Stimulated activated CD8-positive, alpha-beta memory T cell treated with anti-CD3 and anti-CD28 coated beads, Interleukin-7, amount 100 ng/mL, for 24 hours (primary cell): Measurements from ENCODE around the gene GJC2.
"Not testable (repeated sequence)": the region's sequence is repeated elsewhere in the genome, so short reads cannot be mapped to it uniquely, and the experiment has no call there.

Experiments
- DNase-seq: peaks from one replicate; pipeline ENCODE4 v3.0.0-alpha.2; 2020; ENCODE audit warnings: low read depth

The GJC2 gene

DNA sequence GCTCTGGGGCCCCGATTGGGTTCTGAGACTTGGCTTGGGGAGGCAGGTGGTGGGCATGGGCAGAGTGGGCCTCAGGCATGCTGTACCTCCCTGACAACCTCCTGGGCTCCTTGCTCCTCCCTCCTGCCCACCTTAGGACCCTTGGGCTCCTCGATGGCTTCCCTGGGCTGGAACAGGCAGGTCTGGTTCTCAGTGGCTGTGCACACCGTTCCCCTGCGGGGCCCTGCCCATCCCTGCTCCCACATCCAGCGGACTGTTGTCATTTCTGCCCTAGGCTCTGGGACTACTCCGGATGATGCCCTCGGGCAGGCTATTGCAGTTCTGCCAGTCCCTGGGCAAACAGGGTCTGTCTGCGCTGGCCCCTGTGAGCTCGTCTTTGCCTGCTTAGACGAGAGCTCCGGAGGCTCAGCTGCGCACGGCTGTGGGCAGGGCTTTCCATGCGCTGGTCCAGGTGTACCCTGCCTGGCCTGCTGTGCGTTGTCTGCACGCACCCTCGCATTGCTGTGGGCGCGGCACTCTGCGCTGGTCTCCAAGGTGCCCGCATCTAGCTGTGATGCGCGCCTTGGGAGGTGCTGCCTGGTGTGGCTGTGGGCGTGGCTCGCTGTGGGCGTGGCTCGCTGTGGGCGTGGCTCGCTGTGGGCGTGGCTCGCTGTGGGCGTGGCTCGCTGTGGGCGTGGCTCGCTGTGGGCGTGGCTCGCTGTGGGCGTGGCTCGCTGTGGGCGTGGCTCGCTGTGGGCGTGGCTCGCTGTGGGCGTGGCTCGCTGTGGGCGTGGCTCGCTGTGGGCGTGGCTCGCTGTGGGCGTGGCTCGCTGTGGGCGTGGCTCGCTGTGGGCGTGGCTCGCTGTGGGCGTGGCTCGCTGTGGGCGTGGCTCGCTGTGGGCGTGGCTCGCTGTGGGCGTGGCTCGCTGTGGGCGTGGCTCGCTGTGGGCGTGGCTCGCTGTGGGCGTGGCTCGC lies 24.1 kb downstream of the GJC2 start:
- not testable (repeated sequence) for DNase-seq

GRCh38 chr1:228174482-228175315 lies 25.0 kb downstream of the GJC2 start:
- DNase-seq: no peak

GRCh38 chr1:228175316-228176023 lies 25.7 kb downstream of the GJC2 start:
- no peak for DNase-seq

DNA sequence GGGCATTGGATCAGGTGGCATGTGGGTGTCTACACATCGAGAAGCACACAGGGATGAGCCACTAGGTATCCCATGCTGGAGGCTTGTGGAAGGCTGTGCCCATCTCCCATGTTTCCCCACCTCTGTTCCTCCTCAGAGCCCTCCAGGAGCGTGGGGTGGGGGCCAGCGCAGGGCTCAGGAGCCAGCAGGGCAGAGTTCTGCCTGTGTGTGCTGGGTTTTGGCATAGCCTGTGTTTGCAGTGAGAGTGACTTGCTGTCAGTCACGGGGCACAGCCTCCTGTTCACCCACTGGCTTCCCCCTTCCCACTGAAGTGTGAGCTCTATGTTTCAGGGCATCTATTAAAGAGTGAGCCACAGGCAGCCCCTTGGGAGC lies 26.3 kb downstream of the GJC2 start:
- no peak for DNase-seq

- DNase-seq: no peak
Observed at GRCh38 chr1:228176461-228177182, 26.9 kb downstream of the GJC2 start.

DNA sequence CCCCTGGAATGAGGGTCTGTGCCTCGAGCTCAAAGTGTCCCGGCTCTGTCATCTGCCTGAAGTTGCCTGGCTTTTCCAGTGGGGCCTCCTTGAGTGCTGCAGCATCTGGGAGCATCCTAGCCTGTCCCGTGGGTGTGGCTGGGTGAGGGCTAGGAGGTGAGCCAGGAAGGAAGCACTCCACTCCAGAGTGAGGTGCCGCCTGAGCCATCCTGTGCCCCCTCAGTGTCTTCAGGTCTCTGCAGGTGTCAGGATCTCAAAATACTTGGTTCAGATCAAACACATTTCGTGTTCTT lies 27.4 kb downstream of the GJC2 start:
- DNase-seq: no peak

GRCh38 chr1:228177721-228178710 lies 28.3 kb downstream of the GJC2 start:
- no peak for DNase-seq

DNA sequence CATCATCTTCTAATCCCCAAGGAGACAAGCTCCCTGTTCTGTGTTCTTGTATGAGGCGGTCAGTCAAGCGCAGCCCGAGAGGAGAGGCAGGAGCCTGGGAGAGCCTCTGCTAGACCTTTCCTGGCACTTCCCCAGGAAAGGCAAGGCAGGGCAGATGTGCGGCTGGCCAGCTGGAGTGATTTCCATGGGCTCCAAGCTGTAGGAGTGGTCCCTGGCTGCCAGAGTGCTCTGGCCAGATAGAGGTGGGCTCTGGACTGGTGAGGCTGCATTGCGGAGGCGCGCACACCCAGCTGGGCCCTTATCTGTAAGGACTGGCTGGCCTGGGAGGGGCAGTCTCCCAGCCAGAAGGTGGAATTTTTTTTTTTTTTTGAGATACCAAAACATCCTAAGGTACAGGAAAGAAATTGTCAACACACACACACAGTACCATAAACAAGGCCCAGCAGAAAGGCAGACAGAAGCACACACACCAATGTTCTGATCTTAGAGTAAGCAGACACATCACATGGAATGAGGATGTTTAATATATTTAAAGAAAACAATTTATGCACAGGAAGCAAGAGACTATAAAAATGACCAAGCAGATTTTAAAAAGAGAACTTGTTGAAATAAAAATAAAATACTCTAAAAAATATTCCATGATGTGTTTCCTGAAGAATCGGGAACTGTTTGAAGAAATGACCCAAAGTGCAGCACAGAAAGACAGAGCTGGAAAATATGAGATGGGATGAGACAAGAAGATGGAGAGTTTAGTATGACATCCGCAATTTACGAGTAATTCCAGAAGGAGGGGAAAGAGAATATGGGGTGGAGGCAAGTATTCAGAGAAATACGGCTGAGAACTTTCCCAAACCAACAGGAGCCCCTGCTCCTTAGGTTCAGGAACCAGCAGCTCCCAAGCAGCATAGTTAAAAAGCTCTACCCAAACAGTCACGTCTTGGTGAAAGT lies 29.3 kb downstream of the GJC2 start:
- no peak for DNase-seq

DNA sequence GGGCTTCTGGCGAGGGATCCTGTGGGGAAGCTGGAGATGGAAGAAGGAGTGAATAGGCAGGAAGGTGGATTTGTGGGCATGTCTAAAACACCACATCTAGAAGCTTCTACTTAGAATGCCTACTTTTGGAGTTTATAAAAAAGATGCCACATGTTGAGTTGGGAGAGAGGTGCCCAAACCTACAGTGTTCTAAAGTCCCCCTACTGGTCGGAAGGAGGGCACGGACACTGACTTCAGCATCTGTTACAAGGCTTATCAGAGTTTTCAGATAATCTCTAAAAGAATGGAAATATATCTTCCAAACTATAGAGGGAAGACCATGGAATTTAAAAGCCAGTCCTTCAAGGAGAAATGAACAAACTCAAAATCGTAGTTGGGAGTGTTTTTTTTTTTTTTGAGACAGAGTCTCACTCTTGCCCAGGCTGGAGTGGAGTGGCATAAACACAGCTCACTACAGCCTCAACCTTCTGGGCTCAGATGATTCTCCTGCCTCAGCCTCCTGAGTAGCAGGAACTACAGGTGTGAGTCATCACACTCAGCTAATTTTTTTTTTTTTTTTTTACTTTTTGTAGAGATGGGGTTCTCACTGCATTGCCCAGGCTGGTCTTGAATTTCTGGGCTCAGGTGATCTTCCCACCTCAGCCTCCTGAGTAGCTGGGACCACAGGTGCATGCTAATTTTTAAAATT lies 30.7 kb downstream of the GJC2 start:
- no peak for DNase-seq

DNA sequence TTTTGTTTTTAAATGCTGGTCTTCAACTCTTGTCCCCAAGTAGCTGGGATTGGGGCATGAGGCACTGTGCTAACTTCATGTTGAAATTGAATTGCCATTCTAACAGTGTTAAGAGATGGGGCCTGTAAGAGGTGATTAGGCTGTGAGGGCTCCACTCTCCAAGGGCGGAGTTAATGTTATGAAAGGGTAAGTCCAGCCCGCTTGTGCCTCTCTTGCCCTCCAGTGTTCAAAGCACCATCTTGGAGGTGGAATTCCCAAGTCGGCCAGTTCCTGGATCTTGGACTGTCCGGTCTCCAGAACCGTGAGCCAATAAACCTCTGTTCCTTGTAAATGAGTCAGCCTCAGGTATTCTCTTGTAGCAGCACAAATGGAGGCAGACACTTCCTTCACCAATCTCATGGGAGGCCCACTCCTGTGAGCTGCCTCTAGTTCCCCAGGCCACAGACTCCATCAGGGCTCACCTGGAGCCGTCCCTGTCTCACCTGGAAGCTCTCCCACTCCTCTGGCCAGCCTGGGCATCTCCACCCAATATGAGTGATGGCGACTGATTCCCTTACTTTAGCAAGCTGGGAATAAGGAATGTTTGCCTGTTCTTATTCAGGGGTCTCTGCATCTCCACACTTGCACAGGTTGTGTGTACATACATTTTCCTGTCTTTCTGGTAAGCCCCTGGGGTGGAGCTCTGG lies 31.4 kb downstream of the GJC2 start:
- DNase-seq: no peak

- DNase-seq: no peak
Observed at GRCh38 chr1:228181645-228182034, 31.9 kb downstream of the GJC2 start.

- no peak for DNase-seq
Observed at GRCh38 chr1:228182296-228183030, 32.7 kb downstream of the GJC2 start.

DNA sequence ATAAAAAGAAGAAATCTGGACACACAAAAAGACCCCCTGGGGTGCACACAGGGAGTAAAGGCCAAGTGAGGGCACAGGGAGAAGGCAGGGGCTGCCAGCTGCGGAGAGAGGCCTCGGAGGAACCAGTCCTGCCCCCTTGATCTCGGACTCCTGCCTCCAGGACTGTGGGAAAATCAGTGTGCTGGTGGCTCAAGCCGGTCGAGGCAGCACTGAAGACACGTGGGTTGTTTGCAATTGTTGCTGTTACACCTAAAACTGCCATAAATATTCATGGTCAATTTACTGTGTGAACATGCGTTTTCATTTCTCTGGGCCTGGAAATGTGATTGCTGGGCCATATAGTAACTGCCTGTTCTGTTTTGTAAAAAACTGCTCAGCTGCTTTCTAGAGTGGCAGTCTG lies 34.4 kb downstream of the GJC2 start:
- no peak for DNase-seq

DNA sequence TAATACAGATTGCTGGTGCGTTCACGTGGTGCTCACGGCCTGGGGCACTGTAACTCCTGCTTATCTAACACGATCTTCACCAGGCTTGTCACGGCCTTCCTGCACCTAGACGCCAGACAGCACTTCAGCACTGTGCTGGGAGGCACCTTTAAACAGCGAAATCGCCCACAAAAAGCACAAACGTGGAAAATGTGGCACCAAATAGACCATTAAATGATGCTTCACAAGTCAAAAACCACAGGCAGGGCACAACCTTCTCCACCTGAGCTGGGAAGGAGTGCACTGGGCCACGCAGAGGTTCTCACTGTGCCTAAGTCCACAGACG lies 35.9 kb downstream of the GJC2 start:
- no peak for DNase-seq

DNA sequence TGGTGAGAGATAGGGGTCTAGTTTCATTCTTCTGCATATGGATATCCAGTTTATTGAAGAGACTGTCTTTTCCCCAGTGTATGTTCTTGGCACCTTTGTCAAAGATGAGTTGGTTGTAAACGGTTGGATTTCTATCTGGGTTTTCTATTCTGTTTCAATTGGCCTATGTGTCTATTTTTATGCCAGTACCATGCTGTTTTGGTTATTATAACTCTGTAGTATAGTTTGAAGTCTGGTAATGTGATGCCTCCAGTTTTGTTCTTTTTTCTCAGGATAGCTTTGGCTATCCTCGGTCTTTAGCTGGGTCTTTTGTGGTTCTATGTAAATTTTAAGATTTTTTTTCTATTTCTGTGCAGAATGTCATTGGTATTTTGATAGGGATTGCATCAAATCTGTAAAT lies 38.5 kb downstream of the GJC2 start:
- DNase-seq: not testable (repeated sequence)

GRCh38 chr1:228190182-228190581 lies 40.5 kb downstream of the GJC2 start:
- DNase-seq: no peak

DNA sequence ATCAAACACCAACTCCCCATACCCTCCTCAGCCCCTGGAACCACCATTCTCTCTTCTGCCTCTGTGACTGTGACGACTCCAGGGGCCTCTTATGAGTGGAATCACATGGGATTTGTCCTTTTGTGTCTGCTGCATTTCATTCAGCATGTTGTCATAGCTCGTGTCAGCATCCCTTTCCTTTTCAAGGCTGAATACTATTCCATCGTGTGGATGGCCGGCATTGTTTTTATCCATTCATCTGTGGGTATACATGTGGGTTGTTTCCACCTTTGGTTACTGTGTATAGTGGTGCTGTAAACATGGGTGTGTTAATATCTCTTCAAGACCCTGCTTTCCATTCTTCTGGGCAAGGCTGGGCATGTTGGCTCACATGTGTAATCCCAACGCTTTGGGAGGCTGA lies 41.0 kb downstream of the GJC2 start:
- no peak for DNase-seq

DNA sequence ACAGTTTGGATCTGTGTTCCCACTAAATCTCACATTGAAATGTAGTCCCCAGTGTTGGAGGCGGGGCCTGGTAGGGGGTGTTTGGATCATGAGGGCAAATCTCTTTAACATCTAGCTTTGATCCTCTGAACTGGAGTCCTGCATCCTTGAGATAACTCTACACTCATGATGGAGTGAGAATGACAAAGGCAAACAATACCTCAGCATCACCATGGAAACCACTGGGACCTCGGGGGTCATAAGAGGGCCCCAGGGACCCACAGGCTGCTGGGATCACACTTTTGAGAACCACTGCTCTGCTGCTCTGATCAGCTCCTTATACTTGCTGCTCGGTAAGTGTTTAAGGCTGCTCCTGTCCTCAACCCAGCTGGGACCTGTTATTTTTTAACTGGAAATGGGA lies 44.7 kb downstream of the GJC2 start:
- no peak for DNase-seq
